SH-SY5Y (cell line): ENCODE data around the gene BCKDHA.

ENCODE experiments used
- GATA2 ChIP-seq: IDR thresholded peaks from 2 replicates; pipeline ENCODE4 v1.6.1; 2011; ENCODE audit warnings: mild to moderate bottlenecking, low read depth, low read length
- GATA3 ChIP-seq: IDR thresholded peaks from 2 replicates; pipeline ENCODE4 v1.6.1; 2011; ENCODE audit warnings: low read depth, mild to moderate bottlenecking, low read length, moderate library complexity

DNA sequence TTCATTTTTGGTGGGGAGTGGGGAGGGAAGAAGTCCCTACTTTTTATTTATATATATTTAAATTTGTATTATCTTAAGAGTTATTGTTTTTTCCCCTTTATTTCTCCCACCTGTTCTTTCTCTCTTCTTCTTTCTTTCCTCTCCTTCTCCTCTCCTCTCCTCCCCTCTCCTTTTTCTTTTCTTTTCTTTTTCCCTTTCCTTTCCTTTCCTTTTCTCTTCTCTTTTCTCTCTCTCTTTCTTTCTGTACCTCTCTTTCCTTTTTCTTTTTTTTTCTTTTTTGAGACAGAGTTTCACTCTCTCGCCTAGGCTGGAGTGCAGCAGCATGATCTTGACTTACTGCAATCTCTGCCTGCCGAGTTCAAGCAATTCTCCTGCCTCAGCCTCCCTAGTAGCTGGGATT is 1.9 kb downstream of the BCKDHA start:
- no peak for TF ChIP-seq GATA2
- TF ChIP-seq GATA3 = no peak
